KOPT-K1 (cell line): ENCODE data around the gene GNG11.

Experiments
- H3K27ac ChIP-seq: fragments of 200-600 bp; sonication (generic); 2 replicates; pipeline ENCODE4 v1.5.1; 2016; ENCODE audit warnings: antibody characterized with exemption, mild to moderate bottlenecking, low read depth, low read length; ENCODE audit not compliant: poor library complexity, severe bottlenecking
- H3K36me3 ChIP-seq: fragments of 200-600 bp; sonication (generic); 2 replicates; pipeline ENCODE4 v1.5.1; 2017; ENCODE audit warnings: antibody characterized with exemption, mild to moderate bottlenecking, low read length, moderate library complexity; ENCODE audit not compliant: insufficient read depth
- H3K9me3 ChIP-seq: fragments of 200-600 bp; sonication (generic); 2 replicates; pipeline ENCODE4 v1.5.1; 2017; ENCODE audit warnings: antibody characterized with exemption, low read length, mild to moderate bottlenecking; ENCODE audit not compliant: insufficient read depth, poor library complexity, severe bottlenecking

GNG11 gene

GRCh38 chr7:93949423-93949822 lies 27.9 kb downstream of the GNG11 start:
- Histone ChIP-seq H3K27ac (no peak overlapping the region), H3K9me3 (no peaks in the 10 kb centered on the region), H3K36me3 (no peaks in the 10 kb centered on the region)

DNA sequence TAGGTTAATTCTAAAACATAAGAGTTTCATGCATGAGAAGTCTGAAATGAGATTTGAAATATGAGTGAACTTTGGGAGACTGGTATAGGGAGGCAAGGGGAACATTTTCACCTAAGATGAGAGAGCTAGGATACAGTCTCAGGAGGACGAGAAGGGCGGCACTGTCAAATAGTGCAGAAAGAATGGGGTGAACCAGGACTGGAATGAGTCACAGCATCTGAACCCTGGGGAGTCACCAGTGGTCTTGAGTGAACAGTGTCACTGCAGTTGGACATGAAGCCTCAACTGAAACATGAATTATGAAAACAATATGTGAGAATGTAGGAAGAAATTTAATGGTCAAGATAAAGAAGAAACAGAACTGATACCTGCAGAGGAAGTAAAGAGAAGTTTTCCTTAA lies 33.8 kb downstream of the GNG11 start:
- Histone ChIP-seq H3K9me3 (no peaks in the 10 kb centered on the region), H3K27ac (no peak overlapping the region), H3K36me3 (no peaks in the 10 kb centered on the region)

GRCh38 chr7:93957767-93958166 lies 36.2 kb downstream of the GNG11 start:
- no peaks in the 10 kb centered on the region for H3K36me3 ChIP-seq
- no peak overlapping the region for H3K27ac ChIP-seq
- no peaks in the 10 kb centered on the region for H3K9me3 ChIP-seq

DNA sequence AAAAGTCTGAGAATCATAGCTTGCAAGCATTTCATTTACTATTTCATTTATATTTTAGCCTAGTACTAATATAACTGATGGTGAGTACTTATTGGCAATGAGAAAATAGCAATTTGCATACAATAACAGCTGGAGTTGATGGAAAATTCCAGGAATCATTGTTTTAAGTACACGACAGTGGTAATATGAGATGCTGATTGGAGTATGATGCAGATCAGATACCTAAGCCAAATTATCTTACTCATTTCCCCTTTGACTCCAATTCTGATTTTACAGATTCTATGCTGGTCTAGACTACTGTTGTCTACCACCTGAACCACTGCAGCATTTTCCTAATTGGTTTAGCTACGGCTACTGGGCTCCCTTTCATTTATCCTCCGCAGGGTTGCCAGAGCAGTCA lies 36.7 kb downstream of the GNG11 start:
- Histone ChIP-seq H3K9me3 (no peaks in the 10 kb centered on the region), H3K36me3 (no peaks in the 10 kb centered on the region), H3K27ac (no peak overlapping the region)

GRCh38 chr7:93958651-93959050 lies 37.1 kb downstream of the GNG11 start:
- Histone ChIP-seq H3K36me3 (no peaks in the 10 kb centered on the region), H3K9me3 (no peaks in the 10 kb centered on the region), H3K27ac (no peak overlapping the region)

DNA sequence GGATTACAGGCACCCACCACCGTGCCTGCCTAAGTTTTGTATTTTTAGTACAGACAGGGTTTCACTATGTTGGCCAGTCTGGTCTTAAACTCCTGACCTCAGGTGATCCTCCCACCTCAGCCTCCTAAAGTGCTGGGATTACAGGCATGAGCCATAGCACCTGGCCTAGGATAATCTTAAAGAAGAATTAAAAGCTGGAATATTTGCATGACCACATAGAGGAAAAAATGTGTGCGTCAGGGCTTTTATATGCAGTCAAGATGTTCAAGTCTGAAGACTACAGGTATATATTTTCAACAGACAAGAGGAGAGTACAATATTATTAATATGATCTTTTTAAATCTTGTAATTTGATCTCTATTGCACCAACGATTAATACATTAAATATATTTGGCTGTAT lies 39.5 kb downstream of the GNG11 start:
- Histone ChIP-seq H3K27ac (no peak overlapping the region), H3K9me3 (no peaks in the 10 kb centered on the region), H3K36me3 (no peaks in the 10 kb centered on the region)

DNA sequence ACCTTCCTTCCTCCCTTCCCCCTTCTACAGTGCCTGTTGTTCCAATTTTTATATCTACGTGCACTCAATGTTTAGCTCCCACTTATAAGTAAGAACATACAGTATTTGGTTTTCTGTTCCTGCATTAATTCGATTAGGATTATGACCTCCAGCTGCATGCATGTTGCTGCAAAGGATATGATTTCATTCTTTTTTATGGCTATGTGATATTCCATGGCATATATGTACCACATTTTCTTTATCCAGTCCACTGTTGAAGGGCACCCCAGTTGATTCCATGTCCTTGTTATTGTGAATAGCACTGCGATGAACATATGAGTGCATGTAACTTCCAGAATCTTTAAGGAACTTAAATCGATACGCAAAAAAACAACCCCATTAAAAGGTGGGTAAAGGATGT lies 42.7 kb downstream of the GNG11 start:
- Histone ChIP-seq H3K27ac (no peak overlapping the region), H3K9me3 (no peaks in the 10 kb centered on the region), H3K36me3 (no peaks in the 10 kb centered on the region)

- Histone ChIP-seq H3K27ac (no peak overlapping the region), H3K36me3 (no peaks in the 10 kb centered on the region), H3K9me3 (no peaks in the 10 kb centered on the region)
Observed at GRCh38 chr7:93964813-93965212, 43.3 kb downstream of the GNG11 start.

- Histone ChIP-seq H3K9me3 (no peaks in the 10 kb centered on the region), H3K36me3 (no peaks in the 10 kb centered on the region)
Observed at GRCh38 chr7:93968911-93969620, 47.5 kb downstream of the GNG11 start.

GRCh38 chr7:93972029-93972725 lies 50.6 kb downstream of the GNG11 start:
- no peaks in the 10 kb centered on the region for H3K9me3 ChIP-seq
- no peaks in the 10 kb centered on the region for H3K36me3 ChIP-seq
- no peak overlapping the region for H3K27ac ChIP-seq

More at GRCh38 chr7:93968911-93969620, 47.5 kb downstream of the GNG11 start:
- H3K27ac ChIP-seq = no peak overlapping the region

DNA sequence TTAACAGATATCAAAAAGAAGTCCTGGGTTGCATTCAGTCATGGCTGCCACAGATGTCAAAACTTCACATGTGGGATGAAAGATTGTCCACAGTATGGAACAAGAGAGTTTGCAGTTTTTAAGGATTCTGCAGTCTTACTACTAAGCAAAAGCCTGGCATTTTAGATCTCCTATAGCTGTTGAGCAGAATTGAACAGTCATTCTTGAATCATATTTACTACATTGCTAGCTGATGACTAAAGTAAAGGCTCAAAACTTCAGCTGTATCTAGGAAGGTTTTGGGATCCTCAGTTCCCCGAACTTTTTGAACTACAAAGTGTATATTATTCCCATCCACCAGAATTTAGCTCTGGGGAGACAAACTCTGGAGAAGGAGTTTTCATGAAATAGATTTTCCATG lies 51.6 kb downstream of the GNG11 start:
- H3K9me3 ChIP-seq = no peaks in the 10 kb centered on the region
- H3K36me3 ChIP-seq = no peaks in the 10 kb centered on the region
- no peak overlapping the region for H3K27ac ChIP-seq

- H3K36me3 ChIP-seq = no peaks in the 10 kb centered on the region
- H3K27ac ChIP-seq = no peak overlapping the region
- no peaks in the 10 kb centered on the region for H3K9me3 ChIP-seq
Observed at GRCh38 chr7:93977211-93977950, 55.8 kb downstream of the GNG11 start.
